ENCODE measurements around the gene IL3.
A peak's percentile ranks its signal among the peaks of the same experiment; 100 is the strongest.

The IL3 gene

GRCh38 chr5:132025403-132025971 is 35.0 kb upstream of the IL3 start:
- DNase-seq (ENCODE audit: extremely low read depth in 1 of 2, low read depth in 1 of 2) = no peak

DNA sequence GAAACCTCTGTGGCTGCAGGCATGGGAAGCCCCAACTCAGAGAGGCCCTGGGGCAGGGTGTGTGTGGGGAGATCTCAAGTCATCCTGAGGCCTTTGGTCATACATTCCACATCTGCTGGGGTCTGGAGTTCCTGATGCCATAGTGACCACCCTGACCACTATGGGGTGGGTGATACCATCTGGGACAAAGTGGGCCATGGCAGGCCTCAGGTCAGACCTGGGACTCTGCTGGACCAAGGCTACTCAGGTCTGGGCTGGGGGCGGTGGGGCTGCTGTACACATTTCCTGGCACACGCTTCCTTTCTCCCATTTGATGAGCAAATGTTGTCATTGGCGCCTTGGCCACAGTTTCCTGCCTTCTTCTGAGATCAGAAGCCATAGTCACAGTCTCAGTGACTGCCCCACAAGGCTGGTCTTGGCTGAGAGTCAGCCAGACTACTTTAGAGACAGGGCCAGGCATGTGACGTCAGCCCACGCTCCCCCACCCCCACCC is 33.9 kb upstream of the IL3 start:
- peak; percentile 46 to 64 for DNase-seq (ENCODE audit: extremely low read depth in 1 of 2, low read depth in 1 of 2)

GRCh38 chr5:132027027-132027426 is 33.4 kb upstream of the IL3 start:
- no peak for DNase-seq (ENCODE audit: extremely low read depth in 1 of 2, low read depth in 1 of 2)

DNA sequence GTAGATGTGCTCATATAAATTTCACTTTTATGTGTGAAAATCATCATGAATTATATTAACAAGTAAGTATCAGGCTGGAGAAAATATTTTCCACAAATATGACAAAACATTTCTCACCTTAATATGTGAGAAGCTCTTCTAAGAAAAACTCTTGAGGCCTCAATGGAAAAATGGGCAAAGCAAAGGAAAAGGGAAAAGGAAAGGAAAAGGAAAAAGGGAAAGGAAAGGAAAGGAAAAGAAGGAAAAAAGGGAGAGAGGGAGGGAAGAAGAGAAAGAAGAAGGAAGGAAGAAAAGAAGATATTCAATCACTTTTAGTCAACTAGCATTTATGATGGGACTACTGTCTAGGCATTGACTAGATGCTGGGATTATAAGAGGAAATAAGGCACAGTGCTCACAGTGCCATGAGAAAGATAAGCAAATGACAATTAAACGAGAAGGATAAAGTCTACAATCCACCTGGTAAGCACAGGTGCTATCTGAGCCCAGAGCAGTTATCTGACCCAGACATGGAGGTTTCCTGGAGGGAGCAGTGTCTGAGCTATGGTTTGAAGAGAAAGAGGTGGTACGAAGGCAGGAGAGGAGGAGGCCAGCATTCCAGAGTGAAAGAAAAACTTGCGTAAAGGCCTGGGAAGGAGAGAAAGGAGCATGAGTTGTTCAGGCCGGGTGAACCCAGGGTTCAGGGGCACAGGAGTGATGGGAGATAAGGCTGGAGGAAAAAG is 30.7 kb upstream of the IL3 start:
- no peak for DNase-seq (ENCODE audit: extremely low read depth in 1 of 2, low read depth in 1 of 2)

GRCh38 chr5:132030610-132031009 is 29.8 kb upstream of the IL3 start:
- no peak for DNase-seq (ENCODE audit: extremely low read depth in 1 of 2, low read depth in 1 of 2)

GRCh38 chr5:132032196-132032595 is 28.3 kb upstream of the IL3 start:
- DNase-seq (ENCODE audit: extremely low read depth in 1 of 2, low read depth in 1 of 2) = no peak

DNA sequence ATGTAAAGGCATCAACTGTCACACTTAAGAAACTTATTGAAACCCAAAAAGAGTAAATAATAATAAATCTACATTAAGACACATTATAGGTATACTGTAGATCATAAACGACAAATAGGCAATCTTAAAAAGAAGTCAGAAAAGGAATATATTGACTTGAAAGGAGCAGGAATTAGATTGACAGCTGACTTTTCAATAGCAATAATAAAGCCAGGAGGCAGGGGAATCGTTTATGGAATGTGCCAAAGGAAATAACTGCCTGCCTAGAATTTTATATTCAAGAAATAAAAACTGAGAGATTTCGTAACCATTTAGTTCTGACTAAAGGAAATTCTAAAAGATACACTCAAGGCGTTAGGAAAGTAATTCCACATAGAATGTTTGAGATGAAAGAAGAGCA is 27.3 kb upstream of the IL3 start:
- no peak for DNase-seq (ENCODE audit: extremely low read depth in 1 of 2, low read depth in 1 of 2)

DNA sequence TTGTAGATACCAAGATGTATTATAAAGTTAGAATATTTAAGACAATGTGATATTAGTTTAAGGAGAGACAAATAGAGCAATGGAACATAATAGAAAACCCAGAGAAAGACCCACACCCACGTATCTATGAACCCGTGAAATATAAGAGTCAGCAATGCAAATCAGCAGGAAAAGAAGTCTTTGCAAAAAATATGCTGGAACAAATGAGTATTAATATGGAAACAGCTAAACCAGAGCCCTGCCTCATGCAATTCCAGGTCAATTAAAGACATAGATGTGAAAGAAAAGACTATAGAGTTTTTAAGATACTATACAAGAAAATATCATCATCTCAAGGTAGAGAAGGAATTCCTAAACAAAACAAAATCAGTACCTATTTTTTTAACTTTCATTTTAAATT is 23.1 kb upstream of the IL3 start:
- no peak for DNase-seq (ENCODE audit: extremely low read depth in 1 of 2, low read depth in 1 of 2)

DNA sequence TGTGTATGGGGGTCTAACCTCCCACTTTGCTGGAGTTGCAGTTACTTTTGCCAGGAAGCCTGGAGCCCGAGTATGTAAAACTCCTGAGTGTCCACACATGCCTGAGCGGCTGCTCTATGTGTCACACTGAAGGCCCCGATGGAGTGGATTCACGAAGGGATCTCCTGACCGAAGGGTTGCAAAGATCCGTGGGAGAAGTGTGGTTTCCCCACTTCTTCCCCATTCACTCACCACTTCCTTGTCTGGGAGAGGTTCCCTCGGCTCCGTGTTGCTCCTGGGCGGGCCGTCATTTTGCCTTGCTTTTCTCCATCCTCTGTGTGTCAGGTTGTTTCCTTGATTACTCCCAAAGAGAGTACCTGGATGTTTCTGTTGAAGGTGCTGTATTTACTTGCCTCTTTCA is 16.2 kb upstream of the IL3 start:
- no peak for DNase-seq (ENCODE audit: extremely low read depth in 1 of 2, low read depth in 1 of 2)

DNA sequence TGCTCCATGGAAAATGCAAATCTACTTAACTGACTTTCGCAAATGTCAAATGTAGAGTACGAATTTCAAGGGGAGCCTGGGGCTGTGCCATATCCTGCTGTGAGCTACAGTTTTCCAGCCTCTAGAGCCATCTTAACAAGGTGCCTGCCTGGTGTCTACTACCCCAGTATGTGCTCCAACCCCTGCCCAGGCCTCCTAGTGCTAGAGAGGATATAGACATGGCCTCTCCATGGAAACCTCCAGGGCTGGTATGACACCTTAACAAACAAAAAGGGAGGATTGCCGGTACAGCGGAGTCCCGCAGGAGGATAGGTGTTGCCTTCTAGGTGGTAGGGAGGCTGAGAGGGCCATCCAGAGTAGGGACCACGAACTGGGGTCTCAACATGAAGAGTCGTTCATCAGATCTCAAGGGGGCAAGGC is 13.6 kb upstream of the IL3 start:
- DNase-seq (ENCODE audit: extremely low read depth in 1 of 2, low read depth in 1 of 2) = no peak

DNA sequence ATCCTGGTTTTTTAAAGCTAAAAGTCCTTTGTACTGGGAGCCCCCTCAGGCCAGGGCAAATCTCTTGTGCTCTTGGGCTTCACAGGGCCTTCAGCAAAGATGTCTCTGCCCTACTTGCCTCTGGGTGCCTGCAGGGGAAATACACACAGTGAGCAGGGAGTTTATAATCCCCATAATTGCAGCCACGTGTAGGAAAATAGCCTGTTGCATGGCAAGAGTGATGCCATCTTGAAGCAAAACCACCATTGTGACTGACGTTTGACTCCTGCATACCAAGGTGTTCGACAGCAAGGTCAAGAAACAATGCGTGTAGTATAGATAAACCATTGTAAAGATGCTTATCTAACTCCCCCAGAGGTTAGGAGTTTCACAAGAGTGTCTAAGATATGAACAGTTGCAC is 11.4 kb upstream of the IL3 start:
- DNase-seq (ENCODE audit: extremely low read depth in 1 of 2, low read depth in 1 of 2) = no peak

- DNase-seq (ENCODE audit: extremely low read depth in 1 of 2, low read depth in 1 of 2) = no peak
These were observed 10.9 kb upstream of the IL3 start for GRCh38 chr5:132049559-132049958.

GRCh38 chr5:132050136-132050535 is 10.3 kb upstream of the IL3 start:
- DNase-seq (ENCODE audit: extremely low read depth in 1 of 2, low read depth in 1 of 2) = no peak

DNA sequence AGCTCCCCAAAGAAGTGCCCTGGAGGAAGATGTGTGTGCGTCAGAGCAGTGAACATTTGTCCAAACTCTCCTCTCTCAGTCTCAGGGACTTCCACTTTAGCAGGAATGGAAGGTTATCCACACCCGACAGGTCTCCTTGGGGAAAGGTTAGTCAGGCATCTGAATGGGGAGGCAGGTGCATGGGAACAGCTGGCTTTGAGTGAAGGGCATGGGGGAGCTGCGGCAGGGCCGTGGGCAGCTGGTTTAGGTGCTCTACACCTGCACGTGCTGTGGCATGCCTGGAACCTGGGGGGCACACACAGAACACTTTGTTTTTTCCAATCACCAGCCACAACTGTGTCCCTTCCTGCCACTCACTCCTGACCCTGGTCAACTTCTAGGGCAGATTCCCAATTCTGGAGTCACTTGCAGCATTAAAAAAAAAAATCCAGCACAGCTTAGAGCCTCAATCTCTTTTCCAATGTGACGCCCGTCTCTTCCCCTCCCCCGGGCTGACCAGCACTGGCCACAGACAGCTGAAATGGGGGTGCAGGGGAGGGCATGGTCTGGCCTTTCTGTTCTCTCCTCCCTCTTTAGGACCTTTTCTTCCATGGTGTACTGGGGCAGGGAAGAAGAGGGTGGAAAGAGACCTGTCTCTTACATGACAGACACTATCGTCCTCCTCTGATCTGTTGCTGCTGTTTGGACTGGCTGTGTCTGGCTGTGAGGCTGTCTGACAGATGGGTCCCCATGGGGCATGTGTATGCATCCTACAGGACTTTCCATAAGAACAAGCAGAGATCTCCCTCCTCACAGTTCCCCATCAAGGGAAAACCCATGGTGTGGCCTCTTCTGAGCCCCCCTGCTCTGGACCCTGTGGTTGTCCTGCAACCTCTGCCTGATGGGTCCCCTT is 9.5 kb upstream of the IL3 start:
- DNase-seq (ENCODE audit: extremely low read depth in 1 of 2, low read depth in 1 of 2) = no peak

DNA sequence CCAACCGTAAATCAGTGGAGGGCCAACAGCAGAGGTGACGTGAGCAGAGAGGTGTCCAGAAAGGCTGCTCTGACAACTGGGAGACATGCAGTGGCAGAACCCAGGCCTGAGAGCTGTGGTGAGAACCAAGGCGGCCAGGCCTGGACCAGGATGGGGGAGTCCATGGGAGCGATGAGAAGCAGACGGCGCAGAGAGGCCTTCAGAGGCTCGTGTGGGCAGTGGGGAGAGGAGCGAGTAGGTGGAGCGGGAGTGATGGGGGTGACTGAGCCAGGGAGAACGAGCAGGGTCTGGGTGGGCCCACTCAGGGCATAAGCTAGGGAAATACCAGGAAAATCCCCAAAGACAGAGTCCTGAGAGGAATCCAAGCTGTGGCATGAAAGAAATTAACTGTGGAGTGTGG is 7.9 kb upstream of the IL3 start:
- DNase-seq (ENCODE audit: extremely low read depth in 1 of 2, low read depth in 1 of 2) = no peak

- no peak for DNase-seq (ENCODE audit: extremely low read depth in 1 of 2, low read depth in 1 of 2)
These were observed 7.0 kb upstream of the IL3 start for GRCh38 chr5:132053483-132053882.

DNA sequence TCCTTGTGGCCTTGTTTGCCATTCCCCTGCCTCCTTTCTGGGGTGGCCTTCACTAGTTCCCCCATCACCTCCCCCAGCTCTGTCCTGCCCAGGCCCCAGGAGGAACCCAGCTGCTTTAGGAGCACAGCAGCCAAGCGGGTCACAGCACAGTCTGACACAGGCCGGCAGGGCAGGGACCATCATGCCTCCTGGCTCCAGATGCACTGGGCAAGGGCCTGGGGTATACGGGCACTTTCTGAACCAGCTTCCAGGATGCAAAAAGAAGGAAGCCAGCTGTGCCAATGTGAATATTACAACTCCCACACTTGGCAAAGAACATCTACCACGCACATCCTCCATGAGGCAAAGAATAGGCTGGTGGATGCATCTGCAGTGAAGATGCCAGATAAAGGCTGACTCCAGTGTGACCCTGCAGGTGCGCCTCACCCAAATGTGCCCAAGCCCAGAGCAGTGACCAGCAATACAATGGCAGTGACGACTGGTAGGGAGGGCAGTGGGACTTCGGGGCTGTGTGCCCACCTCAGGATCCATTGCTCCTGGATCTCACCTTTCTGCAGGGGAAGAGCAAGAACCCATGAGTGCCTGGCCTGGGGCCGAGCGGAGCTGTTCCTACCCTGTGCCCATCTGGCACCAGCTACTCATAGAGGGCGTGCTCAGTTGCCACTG is 6.3 kb upstream of the IL3 start:
- no peak for DNase-seq (ENCODE audit: extremely low read depth in 1 of 2, low read depth in 1 of 2)

DNA sequence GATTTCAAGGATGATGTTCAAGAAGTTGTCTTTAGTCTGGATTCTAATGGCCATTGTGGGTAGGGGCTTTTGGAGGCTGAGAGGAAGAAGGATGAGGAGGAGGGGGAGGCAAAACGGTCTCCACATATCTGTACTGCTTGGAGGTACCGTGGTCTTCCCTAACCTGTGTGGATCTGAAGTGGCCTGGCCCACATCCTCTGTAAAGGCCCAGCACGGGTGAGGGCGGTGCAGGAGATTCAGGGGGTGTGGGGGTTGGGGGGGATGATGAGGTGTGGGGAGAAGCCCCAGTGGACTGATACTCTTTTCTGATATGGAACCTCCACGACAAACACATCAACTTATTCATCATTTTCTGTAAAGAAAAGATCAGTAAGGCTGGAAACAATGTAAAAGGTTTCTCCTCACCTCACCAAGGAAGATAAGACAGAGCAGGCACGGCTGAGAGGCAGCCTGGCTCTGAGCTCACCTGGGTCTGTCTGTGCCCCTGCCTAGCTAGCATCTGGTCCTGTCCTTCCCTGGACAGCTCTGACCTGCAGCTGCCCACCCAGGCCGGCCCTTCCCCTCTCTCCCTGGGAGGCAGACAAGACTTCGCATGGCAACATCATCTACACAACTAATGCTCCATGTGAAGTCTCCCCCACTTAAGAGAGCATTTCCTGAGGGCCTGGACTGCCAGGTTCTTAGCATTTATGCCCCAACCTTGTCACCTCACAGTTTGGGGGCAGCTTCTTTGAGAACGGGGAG is 5.6 kb upstream of the IL3 start:
- no peak for DNase-seq (ENCODE audit: extremely low read depth in 1 of 2, low read depth in 1 of 2)

DNA sequence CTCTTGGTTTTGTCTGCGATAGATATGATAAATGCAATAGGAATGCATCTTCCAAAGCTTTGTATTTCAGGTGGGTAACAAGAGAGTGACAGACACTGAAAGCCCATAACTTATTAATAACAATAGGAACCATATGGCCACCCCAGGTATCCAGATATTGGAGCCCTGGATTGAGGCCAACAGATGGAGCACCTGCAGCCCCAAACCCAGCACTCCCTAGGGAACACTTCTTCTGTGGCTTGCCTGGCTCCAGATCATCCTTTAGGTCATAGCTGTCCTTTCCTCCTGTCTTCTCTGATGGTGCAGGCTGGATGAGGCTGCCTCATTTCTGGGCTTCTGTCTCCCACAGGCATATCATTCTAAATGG is 5.0 kb upstream of the IL3 start:
- DNase-seq (ENCODE audit: extremely low read depth in 1 of 2, low read depth in 1 of 2) = no peak

GRCh38 chr5:132055808-132056609 is 4.4 kb upstream of the IL3 start:
- DNase-seq (ENCODE audit: extremely low read depth in 1 of 2, low read depth in 1 of 2) = no peak
